HG03066 (cell line): ENCODE measurements around the gene CELSR2.

Source experiments
- ATAC-seq: cut with Tn5 transposase; IDR thresholded peaks from one replicate; pipeline ENCODE4 v1.9.1; 2021; ENCODE audit warnings: low read depth; ENCODE audit not compliant: unreplicated experiment

Gene CELSR2

DNA sequence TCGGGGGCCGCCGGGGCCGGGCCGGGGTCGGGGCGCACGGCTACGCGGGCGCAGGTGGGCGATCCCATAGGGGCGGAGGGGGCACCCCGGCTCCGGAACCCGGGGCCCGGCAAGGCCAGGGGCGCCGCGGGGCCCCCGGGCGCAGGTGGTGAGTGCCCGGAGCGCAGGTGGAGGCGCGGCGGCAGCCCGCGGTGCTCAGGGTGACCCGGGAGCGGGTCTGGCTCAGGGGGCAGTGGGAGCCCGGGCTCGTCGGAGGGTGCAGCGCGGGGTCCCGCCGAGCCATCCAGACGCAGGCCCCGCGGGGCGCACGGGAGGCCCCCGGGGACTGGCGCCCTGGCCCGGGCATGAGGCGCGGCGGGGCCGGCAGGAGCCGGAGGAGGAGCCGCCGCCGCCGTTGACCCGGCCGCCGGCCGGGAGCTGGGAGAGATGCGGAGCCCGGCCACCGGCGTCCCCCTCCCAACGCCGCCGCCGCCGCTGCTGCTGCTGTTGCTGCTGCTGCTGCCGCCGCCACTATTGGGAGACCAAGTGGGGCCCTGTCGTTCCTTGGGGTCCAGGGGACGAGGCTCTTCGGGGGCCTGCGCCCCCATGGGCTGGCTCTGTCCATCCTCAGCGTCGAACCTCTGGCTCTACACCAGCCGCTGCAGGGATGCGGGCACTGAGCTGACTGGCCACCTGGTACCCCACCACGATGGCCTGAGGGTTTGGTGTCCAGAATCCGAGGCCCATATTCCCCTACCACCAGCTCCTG, 489 bp downstream of the CELSR2 start:
- peak; percentile 26 for ATAC-seq

GRCh38 chr1:109250454-109251276, 1.3 kb downstream of the CELSR2 start:
- ATAC-seq = no peak

DNA sequence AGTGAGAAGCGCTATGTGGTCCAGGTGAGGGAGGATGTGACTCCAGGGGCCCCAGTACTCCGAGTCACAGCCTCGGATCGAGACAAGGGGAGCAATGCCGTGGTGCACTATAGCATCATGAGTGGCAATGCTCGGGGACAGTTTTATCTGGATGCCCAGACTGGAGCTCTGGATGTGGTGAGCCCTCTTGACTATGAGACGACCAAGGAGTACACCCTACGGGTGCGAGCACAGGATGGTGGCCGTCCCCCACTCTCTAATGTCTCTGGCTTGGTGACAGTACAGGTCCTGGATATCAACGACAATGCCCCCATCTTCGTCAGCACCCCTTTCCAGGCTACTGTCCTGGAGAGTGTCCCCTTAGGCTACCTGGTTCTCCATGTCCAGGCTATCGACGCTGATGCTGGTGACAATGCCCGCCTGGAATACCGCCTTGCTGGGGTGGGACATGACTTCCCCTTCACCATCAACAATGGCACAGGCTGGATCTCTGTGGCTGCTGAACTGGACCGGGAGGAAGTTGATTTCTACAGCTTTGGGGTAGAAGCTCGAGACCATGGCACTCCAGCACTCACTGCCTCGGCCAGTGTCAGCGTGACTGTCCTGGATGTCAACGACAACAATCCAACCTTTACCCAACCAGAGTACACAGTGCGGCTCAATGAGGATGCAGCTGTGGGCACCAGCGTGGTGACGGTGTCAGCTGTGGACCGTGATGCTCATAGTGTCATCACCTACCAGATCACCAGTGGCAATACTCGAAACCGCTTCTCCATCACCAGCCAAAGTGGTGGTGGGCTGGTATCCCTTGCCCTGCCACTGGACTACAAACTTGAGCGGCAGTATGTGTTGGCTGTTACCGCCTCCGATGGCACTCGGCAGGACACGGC, 2.2 kb downstream of the CELSR2 start:
- no peak for ATAC-seq

GRCh38 chr1:109252167-109252892, 3.0 kb downstream of the CELSR2 start:
- no peak for ATAC-seq

DNA sequence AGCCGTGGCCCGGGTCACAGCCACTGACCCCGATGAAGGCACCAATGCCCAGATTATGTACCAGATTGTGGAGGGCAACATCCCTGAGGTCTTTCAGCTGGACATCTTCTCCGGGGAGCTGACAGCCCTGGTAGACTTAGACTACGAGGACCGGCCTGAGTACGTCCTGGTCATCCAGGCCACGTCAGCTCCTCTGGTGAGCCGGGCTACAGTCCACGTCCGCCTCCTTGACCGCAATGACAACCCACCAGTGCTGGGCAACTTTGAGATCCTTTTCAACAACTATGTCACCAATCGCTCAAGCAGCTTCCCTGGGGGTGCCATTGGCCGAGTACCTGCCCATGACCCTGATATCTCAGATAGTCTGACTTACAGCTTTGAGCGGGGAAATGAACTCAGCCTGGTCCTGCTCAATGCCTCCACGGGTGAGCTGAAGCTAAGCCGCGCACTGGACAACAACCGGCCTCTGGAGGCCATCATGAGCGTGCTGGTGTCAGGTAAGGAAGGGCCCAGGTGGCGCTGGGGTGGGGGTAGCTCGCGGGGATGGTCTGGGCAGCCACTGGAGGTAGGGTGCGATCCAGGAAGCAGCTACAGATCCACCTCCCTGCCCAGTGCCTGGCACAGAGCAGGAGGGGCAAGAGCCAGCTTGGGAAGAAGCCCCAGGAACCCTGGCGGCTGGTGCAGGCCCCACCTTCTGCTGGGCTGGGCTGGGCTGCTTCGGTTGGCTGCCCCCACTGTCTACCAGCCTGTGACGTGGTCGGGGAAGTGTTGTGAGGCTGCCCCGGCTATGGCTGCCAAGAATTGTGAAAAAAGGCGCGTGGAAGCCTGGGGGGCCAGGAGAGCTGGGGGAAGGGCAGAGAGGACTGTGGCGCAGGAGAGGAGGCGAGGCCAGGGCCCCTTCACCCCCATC, 3.8 kb downstream of the CELSR2 start:
- no peak for ATAC-seq

DNA sequence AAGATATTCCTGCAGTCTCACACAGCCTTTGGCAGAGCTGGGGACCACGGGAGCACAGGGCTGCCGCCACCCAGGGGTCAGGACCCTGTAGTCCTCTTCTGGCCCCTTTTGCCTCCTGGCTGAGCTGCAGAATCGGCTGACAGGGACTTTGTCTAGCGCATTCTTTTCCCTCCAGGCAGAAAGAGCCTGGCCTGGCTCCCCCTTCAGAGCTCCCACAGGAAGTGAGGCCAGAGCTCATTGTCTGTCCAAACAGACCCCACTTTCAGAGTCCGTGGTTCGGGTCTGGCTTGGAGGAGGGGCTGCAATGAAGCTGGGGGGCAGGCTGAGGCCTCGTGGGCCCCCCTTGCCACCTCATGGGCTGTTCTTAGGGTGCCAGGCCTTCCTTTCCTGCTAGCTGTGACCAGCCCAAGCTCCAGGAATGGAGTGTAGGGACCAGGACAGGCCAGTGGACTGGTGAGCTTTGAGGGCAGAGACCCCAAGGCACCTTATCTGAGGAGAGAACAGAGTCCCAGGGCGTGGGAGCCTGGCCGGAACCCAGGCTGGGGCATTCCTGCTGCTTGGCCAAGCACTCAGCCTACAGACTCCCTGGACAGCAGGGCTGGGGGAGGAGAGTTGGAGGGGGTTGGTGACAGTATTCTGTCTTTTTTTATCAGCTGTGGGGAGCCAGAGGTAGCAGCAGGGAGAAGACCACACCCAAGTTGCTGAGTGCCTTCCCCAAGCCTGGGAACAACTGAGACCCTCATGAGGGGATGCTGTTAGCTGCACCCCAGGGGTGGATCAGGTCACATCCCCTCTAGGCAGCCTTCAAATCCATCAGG, 4.7 kb downstream of the CELSR2 start:
- ATAC-seq = no peak

- ATAC-seq = no peak
These were observed 5.3 kb downstream of the CELSR2 start for GRCh38 chr1:109254621-109255096.

DNA sequence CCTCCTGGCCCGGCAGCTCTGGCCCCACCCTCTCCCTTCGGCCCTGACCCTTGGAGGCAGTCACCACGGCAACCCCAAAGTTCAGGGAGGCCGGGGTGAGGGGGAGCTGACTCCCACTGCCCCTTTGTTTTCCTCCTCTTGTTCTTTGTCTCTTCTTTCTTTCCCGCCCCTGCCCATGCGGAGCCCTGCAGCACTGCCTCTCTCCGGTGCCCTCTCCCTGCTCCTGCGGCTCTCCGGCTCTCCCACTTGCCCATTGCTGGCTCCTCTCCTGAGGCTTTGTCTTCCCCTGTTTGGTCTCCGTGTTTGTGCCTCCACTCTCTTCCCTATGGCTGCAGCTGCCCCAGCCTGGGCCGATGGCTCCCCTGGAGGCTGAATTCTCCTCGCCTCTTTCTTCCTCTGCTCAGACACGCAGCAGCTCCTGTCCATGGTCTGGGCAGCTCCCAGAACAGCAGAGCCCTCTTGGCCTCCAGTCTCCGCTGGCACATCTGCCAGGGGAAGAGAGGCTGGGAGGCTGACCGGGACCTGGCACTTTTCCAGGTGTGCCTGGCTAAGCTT, 5.8 kb downstream of the CELSR2 start:
- no peak for ATAC-seq

DNA sequence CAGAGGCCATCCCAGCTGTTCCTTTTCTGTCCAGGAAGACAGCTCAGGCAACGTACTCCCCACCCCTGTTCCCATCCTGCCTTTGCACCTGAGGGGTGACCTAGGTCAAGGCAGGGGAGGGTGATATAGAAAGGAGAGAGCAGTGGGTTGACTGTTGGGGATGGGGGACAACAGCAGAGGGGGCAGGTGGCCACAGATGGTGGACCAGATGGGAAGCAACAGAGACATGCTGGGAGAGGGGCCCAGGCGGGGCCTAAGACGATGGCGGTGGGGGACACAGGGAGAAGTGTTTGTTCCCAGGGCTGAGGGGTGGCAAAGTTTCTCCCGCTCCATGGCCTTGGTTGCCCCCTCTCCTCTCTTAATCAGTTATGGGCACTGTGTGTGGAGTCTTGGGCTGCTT, 6.3 kb downstream of the CELSR2 start:
- ATAC-seq = no peak

DNA sequence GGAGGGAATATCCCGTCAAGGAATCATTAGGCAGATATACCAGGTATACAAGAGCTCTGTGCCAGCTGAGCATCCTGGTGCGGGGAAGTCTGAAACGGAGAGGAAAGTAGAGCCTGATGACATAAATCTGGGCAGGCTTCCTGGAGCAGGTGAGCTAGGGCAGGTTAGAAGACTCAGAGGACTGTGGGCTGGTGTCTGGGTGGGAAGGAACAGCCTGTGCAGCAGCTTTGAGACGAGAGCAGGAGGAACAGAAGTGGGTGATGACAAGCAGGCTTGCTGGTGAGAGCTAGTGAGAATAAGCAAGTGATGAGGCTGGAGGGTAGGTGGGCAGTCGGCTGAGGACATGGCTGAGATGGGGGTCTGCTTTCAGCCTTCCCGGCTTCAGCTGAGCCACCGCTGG, 6.7 kb downstream of the CELSR2 start:
- no peak for ATAC-seq

DNA sequence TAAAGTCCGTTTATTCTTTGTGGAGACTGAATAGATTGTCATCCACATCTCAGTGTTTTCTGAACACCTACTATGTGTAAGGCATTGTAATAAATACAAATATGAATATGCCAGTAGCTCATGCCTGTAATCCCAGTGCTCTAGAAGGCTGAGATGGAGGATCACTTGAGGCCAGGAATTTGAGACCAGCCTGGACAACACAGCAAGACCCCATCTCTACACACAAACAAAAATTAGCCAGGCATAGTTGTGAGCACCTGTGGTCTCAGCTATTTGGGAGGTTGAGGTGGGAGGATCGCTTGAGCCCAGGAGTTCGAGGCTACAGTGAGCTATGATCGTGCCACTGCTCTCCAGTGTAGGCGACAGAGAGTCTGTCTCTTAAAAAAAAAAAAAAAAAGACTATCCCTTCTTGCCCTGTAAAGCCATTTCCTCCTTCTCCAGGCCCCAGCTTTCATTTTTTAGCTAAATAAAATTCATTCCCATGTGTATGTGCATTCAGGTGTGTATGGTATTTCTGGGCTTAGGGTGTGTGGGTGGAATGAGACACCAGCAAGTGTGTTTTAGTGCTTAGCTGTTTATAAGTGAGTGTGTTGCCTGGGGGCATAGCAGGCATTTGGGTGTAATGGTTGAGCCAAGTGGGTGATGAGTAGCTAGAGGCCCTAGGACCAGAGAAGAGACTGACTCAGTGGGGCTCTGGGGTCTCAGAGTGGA, 7.8 kb downstream of the CELSR2 start:
- no peak for ATAC-seq

GRCh38 chr1:109257682-109258421, 8.5 kb downstream of the CELSR2 start:
- ATAC-seq = no peak

DNA sequence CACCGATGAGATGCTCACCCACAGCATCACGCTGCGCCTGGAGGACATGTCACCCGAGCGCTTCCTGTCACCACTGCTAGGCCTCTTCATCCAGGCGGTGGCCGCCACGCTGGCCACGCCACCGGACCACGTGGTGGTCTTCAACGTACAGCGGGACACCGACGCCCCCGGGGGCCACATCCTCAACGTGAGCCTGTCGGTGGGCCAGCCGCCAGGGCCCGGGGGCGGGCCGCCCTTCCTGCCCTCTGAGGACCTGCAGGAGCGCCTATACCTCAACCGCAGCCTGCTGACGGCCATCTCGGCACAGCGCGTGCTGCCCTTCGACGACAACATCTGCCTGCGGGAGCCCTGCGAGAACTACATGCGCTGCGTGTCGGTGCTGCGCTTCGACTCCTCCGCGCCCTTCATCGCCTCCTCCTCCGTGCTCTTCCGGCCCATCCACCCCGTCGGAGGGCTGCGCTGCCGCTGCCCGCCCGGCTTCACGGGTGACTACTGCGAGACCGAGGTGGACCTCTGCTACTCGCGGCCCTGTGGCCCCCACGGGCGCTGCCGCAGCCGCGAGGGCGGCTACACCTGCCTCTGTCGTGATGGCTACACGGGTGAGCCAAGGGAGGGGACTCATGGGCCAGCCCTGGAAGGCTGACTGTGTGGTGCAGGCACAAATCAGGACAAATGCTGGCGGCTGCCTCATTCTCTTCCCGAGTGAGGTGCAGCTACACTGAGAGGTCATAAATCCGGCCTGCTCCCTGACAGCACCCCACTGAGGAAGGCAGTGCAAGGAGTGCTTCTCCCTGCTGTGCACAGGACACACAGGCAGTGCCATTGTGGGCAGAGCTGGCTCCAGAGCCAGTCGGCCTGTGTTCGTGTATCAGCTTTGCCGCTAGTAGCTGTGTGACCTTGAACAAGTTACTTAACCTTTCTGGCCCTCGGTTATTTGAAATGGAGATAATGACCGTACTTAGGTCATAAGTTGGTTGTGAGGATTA, 9.4 kb downstream of the CELSR2 start:
- no peak for ATAC-seq

GRCh38 chr1:109259674-109260557, 10.6 kb downstream of the CELSR2 start:
- no peak for ATAC-seq

DNA sequence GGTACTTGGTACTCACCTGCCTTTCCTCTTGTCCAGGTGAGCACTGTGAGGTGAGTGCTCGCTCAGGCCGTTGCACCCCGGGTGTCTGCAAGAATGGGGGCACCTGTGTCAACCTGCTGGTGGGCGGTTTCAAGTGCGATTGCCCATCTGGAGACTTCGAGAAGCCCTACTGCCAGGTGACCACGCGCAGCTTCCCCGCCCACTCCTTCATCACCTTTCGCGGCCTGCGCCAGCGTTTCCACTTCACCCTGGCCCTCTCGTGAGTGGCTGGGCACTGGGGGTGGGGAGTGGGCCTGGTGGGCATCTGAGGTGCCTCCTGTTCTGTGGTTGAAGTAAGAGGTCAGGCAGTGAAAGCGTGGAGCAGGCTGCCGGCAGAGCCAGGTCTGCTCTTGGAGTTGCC, 11.7 kb downstream of the CELSR2 start:
- ATAC-seq = no peak
